ENCODE results near the gene ARPC1B. TPM values are rescaled to one million over a fixed set of nuclear protein-coding genes. Genes with fewer than 3 reads are reported as not detected.

ARPC1B gene
- total and polyA plus RNA-seq, 9 of the 15 experiments (the other 6 are each of a cell fraction or from before 2014, with no cell fraction given), result 6.7 to 357 (median 211) TPM

GRCh38 chr7:99369767-99370391, 4.7 kb upstream of the ARPC1B start (continued):
- no peak for TF ChIP-seq E2F1 (CRISPR knock-in tag; IDR thresholded peaks at IDR 0.05)
- no peak for TF ChIP-seq YBX1 (IDR thresholded peaks at IDR 0.05)
- TF ChIP-seq MITF (IDR thresholded peaks at IDR 0.05), result no peak
- no peak for TF ChIP-seq SUPT5H (IDR thresholded peaks at IDR 0.05)
- no peak for TF ChIP-seq ZBED1 (IDR thresholded peaks at IDR 0.05)
- peak; percentile 26; the same call in 1 of the 2 replicates for TF ChIP-seq TAL1 (IDR thresholded peaks at IDR 0.05)
- no peak for TF ChIP-seq ZBTB17 (CRISPR knock-in tag; IDR thresholded peaks at IDR 0.05)
- TF ChIP-seq NRF1 (conservative IDR thresholded peaks at IDR 0.05 in 1 of 2, IDR thresholded peaks at IDR 0.05 in 1 of 2), result peak in 1 of 2 experiments; percentile 18; a peak in 1 of 4 replicates
- peak; percentile 57; the same call in 1 of the 2 replicates for TF ChIP-seq GATAD2A (IDR thresholded peaks at IDR 0.05)
- no peak for TF ChIP-seq ETS2 (tag; IDR thresholded peaks at IDR 0.05; ENCODE audit: borderline replicate concordance, poor library complexity, severe bottlenecking)
- no peak for TF ChIP-seq MAX (CRISPR knock-in tag; IDR thresholded peaks at IDR 0.05)
- TF ChIP-seq MEF2D (tag; conservative IDR thresholded peaks at IDR 0.05; ENCODE audit: low read depth), result no peak
- no peak for TF ChIP-seq ILF3 (IDR thresholded peaks at IDR 0.05; ENCODE audit: borderline replicate concordance)
- TF ChIP-seq FOS (IDR thresholded peaks at IDR 0.05; ENCODE audit: extremely low read depth, insufficient read length), result no peak
- TF ChIP-seq NR2C2 (CRISPR knock-in tag; IDR thresholded peaks at IDR 0.05), result no peak
- TF ChIP-seq NR2C2 (tag; IDR thresholded peaks at IDR 0.05), result no peak
- no peak for TF ChIP-seq ARID2 (IDR thresholded peaks at IDR 0.05)
- TF ChIP-seq BACH1 (tag; IDR thresholded peaks at IDR 0.05), result no peak
- no peak for TF ChIP-seq NR3C1 (CRISPR knock-in tag; IDR thresholded peaks at IDR 0.05)
- TF ChIP-seq, protein P1, sequence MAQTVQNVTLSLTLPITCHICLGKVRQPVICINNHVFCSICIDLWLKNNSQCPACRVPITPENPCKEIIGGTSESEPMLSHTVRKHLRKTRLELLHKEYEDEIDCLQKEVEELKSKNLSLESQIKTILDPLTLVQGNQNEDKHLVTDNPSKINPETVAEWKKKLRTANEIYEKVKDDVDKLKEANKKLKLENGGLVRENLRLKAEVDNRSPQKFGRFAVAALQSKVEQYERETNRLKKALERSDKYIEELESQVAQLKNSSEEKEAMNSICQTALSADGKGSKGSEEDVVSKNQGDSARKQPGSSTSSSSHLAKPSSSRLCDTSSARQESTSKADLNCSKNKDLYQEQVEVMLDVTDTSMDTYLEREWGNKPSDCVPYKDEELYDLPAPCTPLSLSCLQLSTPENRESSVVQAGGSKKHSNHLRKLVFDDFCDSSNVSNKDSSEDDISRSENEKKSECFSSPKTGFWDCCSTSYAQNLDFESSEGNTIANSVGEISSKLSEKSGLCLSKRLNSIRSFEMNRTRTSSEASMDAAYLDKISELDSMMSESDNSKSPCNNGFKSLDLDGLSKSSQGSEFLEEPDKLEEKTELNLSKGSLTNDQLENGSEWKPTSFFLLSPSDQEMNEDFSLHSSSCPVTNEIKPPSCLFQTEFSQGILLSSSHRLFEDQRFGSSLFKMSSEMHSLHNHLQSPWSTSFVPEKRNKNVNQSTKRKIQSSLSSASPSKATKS (CRISPR knock-in tag; IDR thresholded peaks at IDR 0.05), result no peak
- no peak for TF ChIP-seq FOXP1 (CRISPR knock-in tag; IDR thresholded peaks at IDR 0.05)
- TF ChIP-seq ZNF584 (CRISPR knock-in tag; IDR thresholded peaks at IDR 0.05; ENCODE audit: low read depth), result no peak
- TF ChIP-seq, protein P2, sequence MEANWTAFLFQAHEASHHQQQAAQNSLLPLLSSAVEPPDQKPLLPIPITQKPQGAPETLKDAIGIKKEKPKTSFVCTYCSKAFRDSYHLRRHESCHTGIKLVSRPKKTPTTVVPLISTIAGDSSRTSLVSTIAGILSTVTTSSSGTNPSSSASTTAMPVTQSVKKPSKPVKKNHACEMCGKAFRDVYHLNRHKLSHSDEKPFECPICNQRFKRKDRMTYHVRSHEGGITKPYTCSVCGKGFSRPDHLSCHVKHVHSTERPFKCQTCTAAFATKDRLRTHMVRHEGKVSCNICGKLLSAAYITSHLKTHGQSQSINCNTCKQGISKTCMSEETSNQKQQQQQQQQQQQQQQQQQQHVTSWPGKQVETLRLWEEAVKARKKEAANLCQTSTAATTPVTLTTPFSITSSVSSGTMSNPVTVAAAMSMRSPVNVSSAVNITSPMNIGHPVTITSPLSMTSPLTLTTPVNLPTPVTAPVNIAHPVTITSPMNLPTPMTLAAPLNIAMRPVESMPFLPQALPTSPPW (CRISPR knock-in tag; IDR thresholded peaks at IDR 0.05), result peak; percentile 53; the same call in 1 of the 2 replicates
- TF ChIP-seq GTF2A2 (tag; IDR thresholded peaks at IDR 0.05), result no peak

Measured in K562 (cell line).